Chondrocyte (in vitro differentiated cells): ENCODE results near the gene JADE3. TPM values are rescaled to one million over a fixed set of nuclear protein-coding genes. Genes with fewer than 3 reads are reported as not detected.

Source experiments
- DNase-seq: peaks from one replicate; pipeline ENCODE4 v3.0.0; 2021; ENCODE audit warnings: mixed read lengths, low spot score
- H3K27ac Mint-ChIP-seq: one replicate; pipeline ENCODE4 v1.8.0; 2021; ENCODE audit warnings: mild to moderate bottlenecking, moderate library complexity, mixed read lengths; ENCODE audit not compliant: unreplicated experiment
- H3K27me3 Mint-ChIP-seq: 2 replicates; pipeline ENCODE4 v1.8.0; 2021; ENCODE audit warnings: low read depth, mixed read lengths
- H3K36me3 Mint-ChIP-seq: 2 replicates; pipeline ENCODE4 v1.8.0; 2021; ENCODE audit warnings: low read depth, mixed read lengths
- H3K4me1 Mint-ChIP-seq: 2 replicates; pipeline ENCODE4 v1.8.0; 2021; ENCODE audit warnings: low read depth, mild to moderate bottlenecking, mixed read lengths
- H3K4me3 Mint-ChIP-seq: one replicate; pipeline ENCODE4 v1.8.0; 2021; ENCODE audit warnings: mild to moderate bottlenecking, moderate library complexity, mixed read lengths; ENCODE audit not compliant: unreplicated experiment
- H3K9me3 Mint-ChIP-seq: 2 replicates; pipeline ENCODE4 v1.8.0; 2021; ENCODE audit warnings: low read depth, mixed read lengths
- total RNA-seq: library from RNA; stranded (reverse); gene quantifications from 3 replicates; pipeline ENCODE4 v1.2.1, GENCODE V29; 2021
- TF ChIP-seq, protein P1 (sequence below): fragments of 200-600 bp; sonication (generic); IDR thresholded peaks from 2 replicates; pipeline ENCODE4 v1.5.0; 2021; ENCODE audit warnings: antibody characterized with exemption, mild to moderate bottlenecking, moderate library complexity

Gene JADE3
- total RNA-seq, 1 donor from 2014 or later: 11.7 TPM

- Mint-ChIP-seq H3K27ac (peak overlapping the region; percentile 32), H3K9me3 (no peaks in the 10 kb centered on the region), H3K27me3 (no peaks in the 10 kb centered on the region), H3K36me3 (no peaks in the 10 kb centered on the region), H3K4me1 (no peaks in the 10 kb centered on the region), H3K4me3 (peak overlapping the region; percentile 77)
- peak; percentile 93 for DNase-seq
- TF ChIP-seq, protein P1, sequence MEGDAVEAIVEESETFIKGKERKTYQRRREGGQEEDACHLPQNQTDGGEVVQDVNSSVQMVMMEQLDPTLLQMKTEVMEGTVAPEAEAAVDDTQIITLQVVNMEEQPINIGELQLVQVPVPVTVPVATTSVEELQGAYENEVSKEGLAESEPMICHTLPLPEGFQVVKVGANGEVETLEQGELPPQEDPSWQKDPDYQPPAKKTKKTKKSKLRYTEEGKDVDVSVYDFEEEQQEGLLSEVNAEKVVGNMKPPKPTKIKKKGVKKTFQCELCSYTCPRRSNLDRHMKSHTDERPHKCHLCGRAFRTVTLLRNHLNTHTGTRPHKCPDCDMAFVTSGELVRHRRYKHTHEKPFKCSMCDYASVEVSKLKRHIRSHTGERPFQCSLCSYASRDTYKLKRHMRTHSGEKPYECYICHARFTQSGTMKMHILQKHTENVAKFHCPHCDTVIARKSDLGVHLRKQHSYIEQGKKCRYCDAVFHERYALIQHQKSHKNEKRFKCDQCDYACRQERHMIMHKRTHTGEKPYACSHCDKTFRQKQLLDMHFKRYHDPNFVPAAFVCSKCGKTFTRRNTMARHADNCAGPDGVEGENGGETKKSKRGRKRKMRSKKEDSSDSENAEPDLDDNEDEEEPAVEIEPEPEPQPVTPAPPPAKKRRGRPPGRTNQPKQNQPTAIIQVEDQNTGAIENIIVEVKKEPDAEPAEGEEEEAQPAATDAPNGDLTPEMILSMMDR: peak; percentile 84
Measured at GRCh38 chrX:46903458-46904242, 8.6 kb upstream of the JADE3 start.

GRCh38 chrX:46904626-46905025, 7.6 kb upstream of the JADE3 start:
- Mint-ChIP-seq H3K4me3 (no peak overlapping the region), H3K9me3 (no peaks in the 10 kb centered on the region), H3K27me3 (no peaks in the 10 kb centered on the region), H3K36me3 (no peaks in the 10 kb centered on the region), H3K27ac (no peak overlapping the region), H3K4me1 (no peaks in the 10 kb centered on the region)
- TF ChIP-seq, protein P1: no peak
- DNase-seq: no peak

GRCh38 chrX:46910415-46910814, 1.8 kb upstream of the JADE3 start:
- H3K4me3 Mint-ChIP-seq: no peak overlapping the region
- no peaks in the 10 kb centered on the region for H3K27me3 Mint-ChIP-seq
- TF ChIP-seq, protein P1: no peak
- no peak for DNase-seq
- H3K27ac Mint-ChIP-seq: no peak overlapping the region
- H3K4me1 Mint-ChIP-seq: peaks cover 8% of the 10 kb centered on the region
- no peaks in the 10 kb centered on the region for H3K36me3 Mint-ChIP-seq
- no peaks in the 10 kb centered on the region for H3K9me3 Mint-ChIP-seq

- peak overlapping the region; percentile 84 for H3K4me3 Mint-ChIP-seq
- no peaks in the 10 kb centered on the region for H3K36me3 Mint-ChIP-seq
- H3K9me3 Mint-ChIP-seq: no peaks in the 10 kb centered on the region
- peak overlapping the region; percentile 62 for H3K27ac Mint-ChIP-seq
- H3K27me3 Mint-ChIP-seq: no peaks in the 10 kb centered on the region
- peaks cover 8% of the 10 kb centered on the region for H3K4me1 Mint-ChIP-seq
- no peak for DNase-seq
- TF ChIP-seq, protein P1: peak; percentile 78
Measured at GRCh38 chrX:46912603-46913491, 626 bp downstream of the JADE3 start.

GRCh38 chrX:46913667-46914066, 1.4 kb downstream of the JADE3 start:
- peak overlapping the region; percentile 84 for H3K4me3 Mint-ChIP-seq
- H3K4me1 Mint-ChIP-seq: peaks cover 8% of the 10 kb centered on the region
- no peak for DNase-seq
- no peaks in the 10 kb centered on the region for H3K36me3 Mint-ChIP-seq
- TF ChIP-seq, protein P1: no peak
- no peaks in the 10 kb centered on the region for H3K27me3 Mint-ChIP-seq
- H3K27ac Mint-ChIP-seq: peak overlapping the region; percentile 62
- no peaks in the 10 kb centered on the region for H3K9me3 Mint-ChIP-seq
